BLaER1 treated with 17β-estradiol and CSF1 and Interleukin-3, amounts not matched to agents 10 nM and 100 nM (cell line): ENCODE data around the gene PARD3B.

ENCODE experiments used
- H3K27ac ChIP-seq, 11 experiments: shearing (Covaris generic); formaldehyde crosslinking; 2 replicates each; pipeline ENCODE4 v1.8.1; 2022
- H3K27me3 ChIP-seq, 11 experiments: shearing (Covaris generic); formaldehyde crosslinking; 2 replicates each; pipeline ENCODE4 v1.8.1; 2022
- H3K36me3 ChIP-seq, 11 experiments: shearing (Covaris generic); formaldehyde crosslinking; 2 replicates each; pipeline ENCODE4 v1.8.1; 2022
- H3K4me1 ChIP-seq, 10 experiments: shearing (Covaris generic); formaldehyde crosslinking; 2 replicates each; pipeline ENCODE4 v1.8.1; 2022
- H3K4me2 ChIP-seq, 11 experiments: shearing (Covaris generic); formaldehyde crosslinking; 2 replicates each; pipeline ENCODE4 v1.8.1; 2022
- H3K4me3 ChIP-seq, 10 experiments: shearing (Covaris generic); formaldehyde crosslinking; 2 replicates each; pipeline ENCODE4 v1.8.1; 2022
- H3K9ac ChIP-seq, 11 experiments: shearing (Covaris generic); formaldehyde crosslinking; 2 replicates each; pipeline ENCODE4 v1.8.1; 2022
- H3K9me3 ChIP-seq, 11 experiments: shearing (Covaris generic); formaldehyde crosslinking; replicated peaks in 1 of 11; 2 replicates each; pipeline ENCODE4 v1.8.1; 2022
- H4K20me1 ChIP-seq, 11 experiments: shearing (Covaris generic); formaldehyde crosslinking; 2 replicates each; pipeline ENCODE4 v1.8.1; 2022
- Cebpa-rat ChIP-seq, 11 experiments: shearing (Covaris generic); IDR thresholded peaks; 2 replicates each; pipeline ENCODE4 v1.8.1; 2022

The PARD3B gene

GRCh38 chr2:205357732-205358131 lies 812.5 kb downstream of the PARD3B start:
- no peak overlapping the region for H3K27ac ChIP-seq
- H3K4me2 ChIP-seq, result no peak overlapping the region
- H3K4me1 ChIP-seq, result no peaks in the 10 kb centered on the region
- H3K9ac ChIP-seq, result no peak overlapping the region
- no peaks in the 10 kb centered on the region for H3K36me3 ChIP-seq
- no peak for TF ChIP-seq Cebpa-rat (IDR thresholded peaks at IDR 0.05)
- H4K20me1 ChIP-seq, result no peaks in the 10 kb centered on the region
- no peak overlapping the region for H3K4me3 ChIP-seq
- 0 out of 22 replicates have a peak, but pooled peaks cover 0 to 4% (median 0%) of the 10 kb centered on the region in 11 experiments for H3K9me3 ChIP-seq
- H3K27me3 ChIP-seq, result no peaks in the 10 kb centered on the region

GRCh38 chr2:205358351-205358815 lies 813.1 kb downstream of the PARD3B start:
- no peak overlapping the region for H3K27ac ChIP-seq
- H3K9me3 ChIP-seq, result 0 out of 22 replicates have a peak, but pooled peaks cover 0 to 4% (median 0%) of the 10 kb centered on the region in 11 experiments
- no peaks in the 10 kb centered on the region for H3K4me1 ChIP-seq
- no peak overlapping the region for H3K9ac ChIP-seq
- H3K4me2 ChIP-seq, result no peak overlapping the region
- no peak overlapping the region for H3K4me3 ChIP-seq
- H3K36me3 ChIP-seq, result no peaks in the 10 kb centered on the region
- no peaks in the 10 kb centered on the region for H4K20me1 ChIP-seq
- no peaks in the 10 kb centered on the region for H3K27me3 ChIP-seq
- TF ChIP-seq Cebpa-rat (IDR thresholded peaks at IDR 0.05), result no peak

- no peak overlapping the region for H3K27ac ChIP-seq
- no peaks in the 10 kb centered on the region for H3K4me1 ChIP-seq
- H3K9ac ChIP-seq, result no peak overlapping the region
- no peak overlapping the region for H3K4me3 ChIP-seq
- H3K4me2 ChIP-seq, result no peak overlapping the region
- TF ChIP-seq Cebpa-rat (IDR thresholded peaks at IDR 0.05), result no peak
- H3K27me3 ChIP-seq, result no peaks in the 10 kb centered on the region
- H3K36me3 ChIP-seq, result no peaks in the 10 kb centered on the region
- H4K20me1 ChIP-seq, result no peaks in the 10 kb centered on the region
- H3K9me3 ChIP-seq, result no peaks in the 10 kb centered on the region
Observed at GRCh38 chr2:205361272-205361671, 816.0 kb downstream of the PARD3B start.

- Histone ChIP-seq H3K36me3 (no peaks in the 10 kb centered on the region), H3K27me3 (no peaks in the 10 kb centered on the region), H3K4me1 (no peaks in the 10 kb centered on the region), H4K20me1 (no peaks in the 10 kb centered on the region), H3K9ac (no peak overlapping the region), H3K27ac (no peak overlapping the region), H3K4me2 (no peak overlapping the region), H3K4me3 (no peak overlapping the region), H3K9me3 (no peaks in the 10 kb centered on the region)
- no peak for TF ChIP-seq Cebpa-rat (IDR thresholded peaks at IDR 0.05)
Observed at GRCh38 chr2:205361970-205362369, 816.7 kb downstream of the PARD3B start.

- no peaks in the 10 kb centered on the region for H4K20me1 ChIP-seq
- no peaks in the 10 kb centered on the region for H3K4me1 ChIP-seq
- H3K9me3 ChIP-seq, result no peaks in the 10 kb centered on the region
- no peak for TF ChIP-seq Cebpa-rat (IDR thresholded peaks at IDR 0.05)
- H3K4me2 ChIP-seq, result no peak overlapping the region
- H3K27ac ChIP-seq, result no peak overlapping the region
- H3K9ac ChIP-seq, result no peak overlapping the region
- H3K4me3 ChIP-seq, result no peak overlapping the region
- H3K27me3 ChIP-seq, result no peaks in the 10 kb centered on the region
- no peaks in the 10 kb centered on the region for H3K36me3 ChIP-seq
Observed at GRCh38 chr2:205364261-205364660, 819.0 kb downstream of the PARD3B start.

- Histone ChIP-seq H3K4me2 (no peak overlapping the region), H3K9ac (no peak overlapping the region), H3K9me3 (no peaks in the 10 kb centered on the region), H4K20me1 (no peaks in the 10 kb centered on the region), H3K27me3 (no peaks in the 10 kb centered on the region), H3K4me3 (no peak overlapping the region), H3K4me1 (no peaks in the 10 kb centered on the region), H3K36me3 (no peaks in the 10 kb centered on the region), H3K27ac (no peak overlapping the region)
- no peak for TF ChIP-seq Cebpa-rat (IDR thresholded peaks at IDR 0.05)
Observed at GRCh38 chr2:205366336-205367060, 821.2 kb downstream of the PARD3B start.

- TF ChIP-seq Cebpa-rat (IDR thresholded peaks at IDR 0.05), result no peak
- no peak overlapping the region for H3K9ac ChIP-seq
- no peaks in the 10 kb centered on the region for H3K9me3 ChIP-seq
- no peaks in the 10 kb centered on the region for H3K27me3 ChIP-seq
- no peaks in the 10 kb centered on the region for H4K20me1 ChIP-seq
- H3K4me1 ChIP-seq, result no peaks in the 10 kb centered on the region
- H3K27ac ChIP-seq, result no peak overlapping the region
- no peak overlapping the region for H3K4me2 ChIP-seq
- H3K36me3 ChIP-seq, result no peaks in the 10 kb centered on the region
- no peak overlapping the region for H3K4me3 ChIP-seq
Observed at GRCh38 chr2:205367331-205367935, 822.2 kb downstream of the PARD3B start.

- H3K27me3 ChIP-seq, result no peaks in the 10 kb centered on the region
- H3K4me2 ChIP-seq, result no peak overlapping the region
- no peaks in the 10 kb centered on the region for H3K9me3 ChIP-seq
- no peaks in the 10 kb centered on the region for H4K20me1 ChIP-seq
- no peaks in the 10 kb centered on the region for H3K4me1 ChIP-seq
- no peak overlapping the region for H3K9ac ChIP-seq
- H3K36me3 ChIP-seq, result no peaks in the 10 kb centered on the region
- no peak overlapping the region for H3K27ac ChIP-seq
- TF ChIP-seq Cebpa-rat (IDR thresholded peaks at IDR 0.05), result no peak
- H3K4me3 ChIP-seq, result no peak overlapping the region
Observed at GRCh38 chr2:205369813-205370212, 824.5 kb downstream of the PARD3B start.

GRCh38 chr2:205370726-205371125 lies 825.5 kb downstream of the PARD3B start:
- no peak overlapping the region for H3K9ac ChIP-seq
- no peaks in the 10 kb centered on the region for H3K4me1 ChIP-seq
- no peaks in the 10 kb centered on the region for H3K36me3 ChIP-seq
- H4K20me1 ChIP-seq, result no peaks in the 10 kb centered on the region
- no peak overlapping the region for H3K4me3 ChIP-seq
- no peaks in the 10 kb centered on the region for H3K27me3 ChIP-seq
- no peaks in the 10 kb centered on the region for H3K9me3 ChIP-seq
- H3K4me2 ChIP-seq, result no peak overlapping the region
- TF ChIP-seq Cebpa-rat (IDR thresholded peaks at IDR 0.05), result no peak
- H3K27ac ChIP-seq, result no peak overlapping the region

GRCh38 chr2:205372141-205372540 lies 826.9 kb downstream of the PARD3B start:
- H4K20me1 ChIP-seq, result no peaks in the 10 kb centered on the region
- H3K4me3 ChIP-seq, result no peak overlapping the region
- no peaks in the 10 kb centered on the region for H3K4me1 ChIP-seq
- H3K9ac ChIP-seq, result no peak overlapping the region
- no peaks in the 10 kb centered on the region for H3K36me3 ChIP-seq
- H3K27ac ChIP-seq, result no peak overlapping the region
- no peaks in the 10 kb centered on the region for H3K9me3 ChIP-seq
- no peak for TF ChIP-seq Cebpa-rat (IDR thresholded peaks at IDR 0.05)
- no peaks in the 10 kb centered on the region for H3K27me3 ChIP-seq
- no peak overlapping the region for H3K4me2 ChIP-seq
